Right ventricle myocardium superior (tissue), 1 donor: ENCODE measurements around the gene PSTPIP1. TPM values are rescaled to one million over a fixed set of nuclear protein-coding genes. Genes with fewer than 3 reads are reported as not detected.
"Not testable (repeated sequence)": the region's sequence is repeated elsewhere in the genome, so short reads cannot be mapped to it uniquely, and the experiment has no call there.

Experiments
- ATAC-seq: fragments of 200-7000 bp; cut with Tn5 transposase; one replicate; pipeline ENCODE4 v1.9.1; 2020; ENCODE audit warnings: mild to moderate bottlenecking; ENCODE audit not compliant: poor library complexity
- DNase-seq: peaks from one replicate; pipeline ENCODE4 v3.0.0-alpha.2; 2020
- intact Hi-C: fragments of 100-400 bp; cut with DNase I; formaldehyde crosslinking; loops from one replicate; pipeline ENCODE4 v1.11.2; 2022
- long read RNA-seq: library from polyadenylated mRNA; unstranded; transcript quantifications from one replicate; pipeline ENCODE4 v2.0.0, GENCODE V29; 2021
- total RNA-seq: library from RNA; stranded (reverse); fragmentation: NEBNext Ultra II Directional; extraction: Animal tissue kit (Norgen Biotek cat#: 25700); gene quantifications from one replicate; pipeline ENCODE4 v1.2.1, GENCODE V29; 2021
- donor health status: DM: no; HTN: yes; CAD: no; lungs with severe emphysema.

Gene PSTPIP1
- total RNA-seq: 5.0 TPM
- long read RNA-seq, partial matches to known transcripts: 1 of 7 reads
- long read RNA-seq, other reads (novel, unspliced or antisense): 4 of 7 reads

DNA sequence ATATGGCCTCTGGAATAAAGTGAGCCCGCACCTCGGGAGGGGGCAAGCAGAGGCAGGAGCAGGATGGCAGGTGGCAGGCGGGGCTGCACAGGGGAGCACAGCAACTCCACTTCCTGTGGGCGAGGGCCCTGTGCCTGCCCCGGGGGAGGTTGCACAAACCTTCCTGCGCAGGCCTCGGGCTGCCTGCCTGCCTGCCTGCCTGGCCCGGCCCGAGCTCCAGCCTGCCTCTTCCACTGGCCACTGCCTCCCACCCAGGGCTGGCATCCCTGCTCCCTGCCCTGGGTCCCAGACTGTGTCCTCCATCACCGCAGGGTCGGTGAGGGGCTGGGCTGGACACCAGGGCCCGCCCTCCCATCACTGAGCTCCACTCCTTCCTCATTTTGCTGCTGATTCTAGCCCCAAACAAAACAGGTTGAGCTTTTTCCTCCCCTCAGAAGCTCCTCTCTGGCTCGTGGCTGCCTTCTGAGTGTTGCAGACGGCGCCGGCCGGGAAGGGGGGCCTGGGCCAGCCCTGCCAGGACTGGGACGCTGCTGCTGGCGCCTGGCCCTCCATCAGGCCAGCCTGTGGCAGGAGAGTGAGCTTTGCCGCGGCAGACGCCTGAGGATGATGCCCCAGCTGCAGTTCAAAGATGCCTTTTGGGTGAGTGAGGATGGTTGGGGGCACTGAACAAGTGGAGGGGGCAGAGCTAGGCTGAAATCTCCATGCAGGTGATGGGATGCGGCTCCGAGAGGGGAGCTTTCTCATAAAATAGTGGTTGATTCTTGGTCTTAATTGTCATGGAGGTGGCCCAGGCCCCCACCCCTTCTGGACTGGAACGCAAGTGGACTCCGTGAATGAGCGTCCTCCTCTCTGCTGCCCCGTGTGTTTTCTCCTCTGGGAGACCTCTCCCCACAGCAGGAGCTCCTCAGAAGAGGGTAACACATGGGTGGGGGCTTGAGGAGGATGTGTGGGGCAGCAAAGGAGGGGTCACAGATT, at the start of gene PSTPIP1:
Gene PSTPIP1 (plus strand): TSS at position 156 of the 975 bp plus-strand sequence. CDS start 448 bp downstream, at position 604.
- intact Hi-C loops: no loop called here
- ATAC-seq: peak; percentile 64
- peak; percentile 63 for DNase-seq

DNA sequence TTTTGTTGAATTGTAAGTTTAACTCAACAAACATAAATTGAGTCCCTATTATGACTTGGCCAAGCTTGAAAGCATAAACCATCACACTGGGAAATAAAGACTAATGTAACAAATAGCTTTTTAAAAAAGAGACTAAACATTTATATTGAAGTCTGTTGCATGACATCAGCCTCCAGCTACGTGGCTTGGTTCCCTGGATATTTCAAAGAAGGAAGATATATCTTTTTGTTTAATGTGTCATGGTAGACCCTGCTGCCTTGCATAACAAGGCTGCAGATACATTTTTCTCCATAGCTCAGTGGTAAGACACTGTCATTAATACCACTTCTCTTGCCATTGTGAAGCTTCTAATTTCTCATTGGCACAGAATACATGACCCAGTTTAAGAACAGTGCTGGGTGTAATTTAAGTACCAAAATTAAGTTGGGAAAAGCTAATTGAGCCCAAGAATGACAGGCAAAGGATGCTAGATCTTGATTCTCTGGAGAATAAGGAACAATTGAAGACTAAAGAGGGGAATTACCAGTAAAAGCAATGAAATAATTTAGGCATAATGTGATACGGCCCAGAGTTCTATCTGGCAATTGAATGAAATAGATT, 49.3 kb upstream of the PSTPIP1 start:
- no peak for DNase-seq
- intact Hi-C loops: no loop called here
- no peak for ATAC-seq

DNA sequence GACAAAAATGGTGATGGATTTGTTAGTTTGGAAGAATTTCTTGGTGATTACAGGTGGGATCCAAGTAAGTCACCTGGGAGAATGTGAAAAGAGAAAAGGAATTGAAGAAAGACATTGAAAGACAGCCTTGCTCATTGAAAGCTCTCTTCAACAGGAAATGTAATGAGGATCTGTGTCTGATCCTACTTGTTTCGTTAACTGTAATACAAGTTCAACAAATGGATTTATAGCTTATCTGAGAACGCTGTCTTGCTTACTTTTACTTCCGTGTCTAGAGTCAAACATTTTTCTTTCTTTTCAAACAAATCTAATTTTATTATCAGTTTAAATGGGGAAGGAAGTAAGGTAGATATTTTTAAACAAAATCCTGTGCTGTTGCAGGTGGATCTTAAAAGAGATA, 47.5 kb upstream of the PSTPIP1 start:
- ATAC-seq (no peak), DNase-seq (no peak)
- intact Hi-C loops: no loop called here

DNA sequence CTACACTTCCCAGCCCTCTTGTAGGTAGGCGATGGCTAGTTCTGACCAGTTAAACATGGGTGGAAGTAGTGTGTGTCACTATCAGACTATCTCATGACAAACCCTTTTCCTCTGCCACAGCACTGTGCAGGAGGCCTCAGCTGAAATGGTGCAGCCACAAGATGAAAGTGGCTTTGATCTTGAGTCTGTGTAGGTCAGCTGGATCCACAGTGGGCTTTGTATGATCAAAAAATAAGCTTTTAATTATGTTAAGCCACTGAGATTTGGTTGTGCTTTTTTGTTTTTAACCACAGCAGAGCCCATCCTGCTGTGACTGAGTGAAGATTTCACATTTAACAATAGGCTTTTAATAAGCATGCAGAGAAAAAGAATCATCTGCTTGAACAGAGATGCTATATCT, 43.7 kb upstream of the PSTPIP1 start:
- ATAC-seq (no peak), DNase-seq (no peak)
- intact Hi-C loops: no loop called here

DNA sequence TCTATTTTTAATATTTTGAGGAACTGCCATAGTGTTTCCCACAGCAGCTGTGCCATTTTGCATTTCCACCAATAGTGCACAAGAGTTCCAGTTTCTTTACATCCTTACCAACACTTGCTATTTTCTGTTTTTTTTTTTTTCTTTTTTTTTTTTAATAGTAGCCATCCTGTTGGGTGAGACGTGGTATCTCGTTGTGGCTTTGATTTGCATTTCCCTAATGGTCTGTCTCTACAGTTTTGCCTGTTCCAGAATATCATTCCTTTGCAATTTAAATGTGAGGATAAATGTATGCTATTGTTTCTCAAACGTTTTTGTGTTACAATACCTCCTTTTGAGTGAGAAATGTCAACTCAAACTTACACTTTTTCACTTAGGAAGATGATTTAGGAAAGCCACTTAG, 41.0 kb upstream of the PSTPIP1 start:
- intact Hi-C loops: no loop called here
- ATAC-seq (no peak), DNase-seq (no peak)

DNA sequence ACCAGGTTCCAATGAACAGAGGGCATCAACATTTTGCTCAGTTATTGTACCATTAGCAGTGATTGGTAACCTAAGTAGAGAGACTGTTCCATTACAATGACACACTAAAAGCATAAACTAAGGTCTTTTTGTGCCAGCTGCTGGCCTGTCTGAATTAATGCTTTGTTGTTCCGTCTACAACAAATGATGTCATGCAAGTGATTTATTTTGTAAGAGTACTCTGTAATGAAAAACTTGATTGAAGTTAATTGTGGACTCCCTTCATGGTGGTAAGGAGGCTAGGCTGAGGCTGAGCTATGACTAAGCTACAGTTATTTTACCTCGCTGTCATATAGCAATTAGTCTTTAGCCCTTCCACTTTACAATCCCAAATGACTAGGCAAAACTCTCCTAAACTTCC, 40.2 kb upstream of the PSTPIP1 start:
- no peak for DNase-seq
- no peak for ATAC-seq
- intact Hi-C loops: no loop called here

DNA sequence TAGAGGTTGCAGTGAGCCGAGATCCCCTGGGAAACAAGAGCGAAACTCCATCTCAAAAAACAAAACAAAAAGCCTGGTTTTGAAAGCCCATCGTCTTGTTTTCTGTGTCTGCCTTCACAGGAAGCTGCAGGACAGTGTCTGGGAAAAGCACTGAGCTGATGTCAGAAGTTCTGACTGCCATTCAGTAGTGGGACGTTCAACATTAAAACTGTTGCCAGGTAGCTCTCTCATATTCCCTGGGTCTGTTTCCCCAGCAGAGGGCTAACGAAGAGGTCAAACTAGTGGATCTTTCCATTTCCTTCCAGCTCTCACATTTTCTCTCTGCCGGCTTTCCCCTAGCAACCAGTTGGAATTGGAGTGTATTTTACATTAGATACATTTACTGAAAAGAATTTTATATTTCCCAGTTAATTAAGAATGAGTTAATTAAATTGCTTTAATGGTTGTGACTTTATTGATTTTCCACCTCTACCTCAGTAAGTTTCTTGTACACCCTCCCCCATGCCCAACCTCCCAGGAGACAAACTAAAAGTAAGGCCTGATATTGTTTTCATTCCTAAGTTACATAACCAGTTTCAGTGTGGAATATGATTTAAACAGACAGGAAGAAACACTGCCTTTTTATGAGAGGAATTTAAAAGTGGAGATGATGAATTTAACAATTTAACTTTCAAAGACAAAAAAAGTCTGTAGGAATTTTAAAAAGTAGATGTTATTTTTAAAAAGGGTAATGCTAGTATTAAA, 33.5 kb upstream of the PSTPIP1 start:
- DNase-seq: no peak
- ATAC-seq: no peak
- intact Hi-C loops: no loop called here

DNA sequence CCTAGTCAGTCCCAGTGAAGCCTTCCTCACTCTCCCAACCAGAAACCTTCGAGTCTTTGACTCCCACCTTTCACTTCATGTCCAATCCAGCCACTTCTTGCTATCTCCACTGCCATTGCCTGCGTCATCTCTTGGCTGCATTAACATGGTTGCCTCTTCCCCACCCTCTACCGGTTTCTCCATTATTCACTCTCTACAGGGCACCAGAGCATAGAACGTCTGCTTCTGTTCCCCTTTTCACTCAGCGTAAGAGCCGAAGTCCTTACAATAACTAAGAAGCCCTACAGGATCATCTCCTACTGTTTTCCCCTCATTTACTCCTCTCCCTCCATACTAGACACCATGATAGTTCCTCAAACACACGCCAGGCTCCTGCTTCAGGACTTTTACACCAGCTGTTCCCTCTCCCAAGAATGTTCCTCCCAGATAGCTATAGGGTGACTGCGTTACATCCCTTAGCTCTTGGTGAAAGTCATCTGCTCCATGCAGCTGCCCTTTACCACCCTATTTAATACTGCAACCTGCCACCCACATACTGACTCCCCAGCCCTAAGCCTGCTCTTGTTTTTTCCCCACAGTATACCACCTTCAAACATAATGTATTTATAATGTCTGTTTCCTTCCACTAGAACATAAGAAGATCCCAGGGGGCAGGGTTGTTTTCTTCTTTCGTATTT, 32.5 kb upstream of the PSTPIP1 start:
- intact Hi-C loops: no loop called here
- DNase-seq: no peak

DNA sequence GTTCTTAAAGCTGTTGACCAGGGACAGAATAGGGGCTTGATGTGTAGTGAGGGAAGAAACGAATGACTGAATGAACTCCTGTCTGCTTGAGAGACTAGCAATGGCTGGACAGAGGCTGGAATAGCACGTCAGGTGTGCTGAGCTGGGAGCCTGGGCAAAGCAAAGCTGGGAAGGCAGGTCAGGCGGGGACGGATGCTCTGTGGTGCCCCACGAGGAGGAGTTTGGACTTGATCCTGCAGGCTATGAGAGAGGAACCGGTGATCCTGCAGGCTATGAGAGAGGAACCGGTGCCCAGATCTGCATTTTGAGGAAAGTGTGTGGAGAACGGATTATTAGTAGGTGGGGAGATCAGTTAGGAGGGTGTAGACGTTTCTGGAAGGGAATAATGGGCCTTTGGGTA, 31.3 kb upstream of the PSTPIP1 start:
- ATAC-seq (no peak), DNase-seq (no peak)
- intact Hi-C loops: no loop called here

More for the DNA sequence above, 32.5 kb upstream of the PSTPIP1 start:
- no peak for ATAC-seq

DNA sequence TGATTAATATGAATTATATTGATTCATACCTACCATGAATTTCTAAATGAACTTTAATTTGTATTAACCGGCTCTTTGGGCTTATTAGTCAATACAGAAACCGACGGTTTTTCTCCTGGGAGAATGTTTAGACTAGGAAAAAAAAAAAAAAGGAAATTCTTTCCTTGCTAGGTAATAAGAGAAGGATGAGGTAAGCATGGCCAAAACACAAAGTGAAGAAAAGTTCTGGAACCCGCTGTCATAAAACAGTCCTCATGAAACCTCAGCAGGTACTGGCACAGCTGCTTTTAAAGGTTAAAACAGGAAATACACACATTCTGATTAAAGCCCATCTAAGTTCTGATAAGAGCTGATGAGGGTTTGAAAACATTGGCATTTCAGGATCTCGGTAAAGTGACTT, 30.8 kb upstream of the PSTPIP1 start:
- ATAC-seq (no peak), DNase-seq (no peak)
- intact Hi-C loops: no loop called here

DNA sequence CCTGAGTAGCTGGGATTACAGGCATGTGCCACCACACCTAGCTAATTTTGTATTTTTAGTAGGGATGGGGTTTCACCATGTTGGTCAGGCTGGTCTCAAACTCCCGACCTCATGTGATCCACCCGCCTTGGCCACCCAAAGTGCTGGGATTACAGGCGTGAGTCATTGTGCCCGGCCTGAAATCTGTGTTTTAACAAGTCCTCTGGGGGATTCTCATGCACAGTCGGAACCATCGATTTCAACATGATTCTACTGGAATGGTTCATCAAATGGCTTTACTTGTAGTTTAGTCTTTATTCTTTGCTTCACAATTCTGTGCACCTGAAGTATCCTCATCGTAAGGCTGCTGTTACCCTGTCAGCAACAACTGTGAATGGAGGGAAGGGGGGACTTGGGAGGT, 28.9 kb upstream of the PSTPIP1 start:
- intact Hi-C loops, ATAC-seq, DNase-seq: not testable (repeated sequence)

DNA sequence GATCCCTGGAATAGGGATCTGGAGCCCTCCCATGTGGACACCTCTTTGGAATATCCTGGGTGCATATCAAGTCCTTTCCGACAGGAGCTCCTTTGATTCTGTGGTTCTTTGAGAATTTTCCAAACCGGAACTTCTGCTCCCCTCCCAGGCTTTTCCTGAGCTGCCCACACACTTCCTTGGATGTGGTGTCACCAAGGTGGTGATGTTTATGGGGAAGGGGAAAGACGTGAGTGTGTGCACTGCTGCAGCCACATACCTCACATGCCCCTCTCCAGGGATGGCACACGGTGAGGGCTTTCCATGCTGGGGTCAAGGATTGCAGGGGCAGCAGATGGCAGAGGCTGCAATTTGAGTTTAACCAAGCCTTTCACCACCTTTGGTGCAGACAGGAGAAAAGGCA, 27.9 kb upstream of the PSTPIP1 start:
- no peak for DNase-seq
- intact Hi-C loops: no loop called here
- ATAC-seq: no peak

DNA sequence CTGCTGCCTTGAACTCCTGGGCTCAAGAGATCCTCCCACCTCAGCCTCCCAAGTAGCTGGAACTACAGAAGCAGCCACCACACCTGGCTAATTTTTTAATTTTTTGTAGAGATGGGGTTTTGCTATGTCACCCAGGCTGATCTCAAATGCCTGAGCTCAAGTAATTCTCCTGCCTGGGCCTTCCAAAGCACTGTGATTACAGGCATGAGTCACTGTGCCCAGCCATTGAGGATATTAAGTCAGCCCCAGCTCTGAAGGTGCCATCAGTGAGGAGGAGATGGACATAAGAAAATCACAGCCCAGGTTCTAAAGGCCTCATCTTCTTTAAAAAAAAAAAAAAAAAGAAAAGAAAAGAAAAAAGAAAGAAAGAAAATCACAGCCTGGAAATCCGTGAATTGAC, 26.6 kb upstream of the PSTPIP1 start:
- no peak for DNase-seq
- intact Hi-C loops: no loop called here
- no peak for ATAC-seq

DNA sequence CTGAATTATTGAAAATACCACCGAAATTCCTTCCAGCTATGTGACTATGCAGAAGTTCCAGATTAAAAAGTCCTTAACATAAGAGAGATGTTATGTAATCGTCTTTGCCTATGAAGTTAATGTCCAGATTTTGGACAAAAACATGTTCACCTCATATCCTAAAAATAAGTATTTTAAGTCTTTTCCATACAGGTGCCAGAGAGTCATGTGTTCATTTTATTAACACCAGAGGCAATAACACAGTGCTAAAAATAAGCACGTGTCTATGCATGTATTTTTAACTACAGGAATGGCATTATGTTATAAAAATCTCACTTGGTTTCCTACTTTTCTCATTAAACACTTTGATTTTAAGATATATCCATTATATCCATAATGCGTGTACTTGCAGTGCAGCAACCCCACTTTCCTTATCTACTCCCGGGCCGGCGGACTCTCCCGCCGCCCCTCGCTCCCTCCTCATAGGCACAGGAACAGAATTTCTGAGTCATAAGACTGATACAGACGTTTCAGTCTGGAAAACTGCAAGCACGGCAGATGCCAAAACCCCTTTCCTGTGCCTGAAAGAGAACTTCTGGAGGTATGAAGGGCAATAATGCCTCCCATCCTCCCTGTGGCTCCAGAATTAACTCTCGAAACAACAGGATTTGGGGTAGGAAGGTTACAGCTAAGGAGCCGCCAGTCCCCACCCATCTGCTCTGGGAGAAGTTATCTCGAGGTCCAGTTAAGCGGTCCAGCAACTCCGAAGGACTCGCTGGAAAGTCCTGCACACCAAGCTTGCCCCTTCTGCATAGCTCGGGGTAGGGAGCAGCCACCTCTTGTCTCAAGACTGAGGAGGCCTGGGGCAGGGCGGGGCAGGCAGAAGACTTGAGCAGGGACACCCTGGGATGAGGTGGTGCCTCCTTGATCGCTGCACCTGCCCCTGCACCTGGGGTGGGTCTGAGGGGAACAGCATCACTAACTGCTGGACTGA, 22.3 kb upstream of the PSTPIP1 start:
- no peak for DNase-seq
- peak; percentile 75 for ATAC-seq
- intact Hi-C loops: no loop called here

DNA sequence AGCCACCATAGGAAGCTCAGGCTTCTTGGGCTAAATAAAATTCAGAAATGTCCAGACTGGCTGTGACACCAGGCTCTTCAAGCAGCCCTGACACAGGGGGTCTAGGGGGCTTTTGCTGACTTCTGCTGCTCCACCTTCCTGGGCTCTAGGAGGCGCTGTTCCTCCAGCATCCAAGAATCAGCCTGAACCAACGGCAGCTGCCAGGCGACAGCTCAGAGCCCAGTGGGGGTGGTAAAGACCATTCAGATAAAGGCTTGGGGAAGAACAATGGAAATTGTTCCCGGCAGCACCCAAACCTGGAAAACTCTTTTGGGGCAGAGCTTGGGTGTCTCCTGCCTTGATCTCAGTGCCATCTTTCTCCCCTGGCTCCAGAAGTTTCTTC, 21.6 kb upstream of the PSTPIP1 start:
- ATAC-seq (peak; percentile 59), DNase-seq (peak; percentile 71)
- intact Hi-C loops: no loop called here

DNA sequence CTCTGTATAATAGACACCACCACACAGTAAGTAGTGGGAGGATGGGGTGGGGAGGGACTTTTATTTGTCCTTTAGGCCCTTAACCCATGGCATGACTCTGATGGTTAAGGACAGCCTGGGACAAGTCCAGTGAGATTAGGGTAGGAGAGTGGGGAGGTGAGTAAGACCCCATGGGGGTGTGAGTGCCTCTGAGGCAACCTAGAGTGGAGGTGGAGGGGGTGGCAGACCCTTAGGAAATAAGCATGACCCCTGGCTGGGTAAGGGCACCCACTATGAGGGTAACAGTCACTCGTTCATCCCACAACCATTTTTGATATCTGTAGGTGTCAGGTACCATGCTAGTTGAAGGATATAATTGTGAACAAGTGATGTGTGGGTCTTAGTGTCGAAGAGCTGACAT, 21.0 kb upstream of the PSTPIP1 start:
- DNase-seq (no peak), ATAC-seq (no peak)
- intact Hi-C loops: no loop called here

DNA sequence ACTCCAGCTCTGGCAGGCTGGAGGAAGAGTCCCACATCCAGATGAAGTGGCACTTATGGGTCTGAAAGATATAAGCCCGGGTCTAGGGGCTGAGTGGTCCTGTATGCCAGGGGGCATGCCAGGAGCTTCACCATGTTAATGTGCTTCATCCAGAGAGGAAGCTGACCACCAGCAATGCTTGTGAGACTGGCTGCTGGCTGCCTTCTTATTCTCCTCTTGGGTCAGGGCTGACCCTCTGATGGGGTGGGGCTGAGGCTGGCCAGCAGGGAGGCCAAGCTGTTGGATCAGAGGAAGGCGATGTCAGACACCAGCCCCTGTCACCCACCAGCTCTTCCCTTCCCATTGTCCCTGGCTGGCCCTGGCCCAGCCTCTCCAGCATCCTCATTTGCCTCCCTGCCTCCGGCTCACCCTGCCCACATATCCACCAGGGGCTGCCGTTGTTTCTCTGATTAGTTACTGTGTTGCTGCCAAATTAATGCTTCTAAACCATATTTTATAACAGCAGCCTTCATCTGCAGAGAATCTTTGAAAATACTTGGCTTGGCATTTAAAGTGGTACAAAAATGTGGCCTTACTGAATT, 20.4 kb upstream of the PSTPIP1 start:
- DNase-seq (no peak), ATAC-seq (no peak)
- intact Hi-C loops: no loop called here
